Endothelial cell of umbilical vein (primary cell): ENCODE results near the gene NINL. TPM values are rescaled to one million over a fixed set of nuclear protein-coding genes. Genes with fewer than 3 reads are reported as not detected.

ENCODE experiments used
- BruUV-seq: library from RNA; stranded (reverse); fragments of 400-500 nt; replicated peaks from 2 replicates; lab custom pipeline; 2021; lab: Mats Ljungman, UMichigan
- CTCF ChIA-PET: fragments of 300-600, 350-600 bp; sonication (Branson Sonifier 250); formaldehyde crosslinking; loops from one replicate; lab custom pipeline; 2021; ENCODE audit warnings: antibody characterized with exemption, inconsistent platforms; lab: Charles Lee
- POLR2A ChIA-PET: fragments of 300-600, 350-600 bp; sonication (Branson Sonifier 250); formaldehyde crosslinking; loops from one replicate; lab custom pipeline; 2021; ENCODE audit warnings: antibody characterized with exemption, inconsistent platforms; lab: Charles Lee
- DNase-seq: peaks from one replicate; pipeline ENCODE4 v3.0.0-alpha.2; 2011; ENCODE audit warnings: low read depth, low spot score
- FAIRE-seq: peaks from 2 replicates; lab custom pipeline; 2011; peaks lifted over from hg19 to GRCh38; lab: Jason Lieb, UNC
- H2AFZ ChIP-seq: 2 replicates; pipeline ENCODE4 v1.6.0; 2012; ENCODE audit warnings: low read depth, low read length, control low read depth, inconsistent platforms
- H3K27ac ChIP-seq: 2 replicates; pipeline ENCODE4 v1.5.1; 2011; ENCODE audit warnings: low read depth, mild to moderate bottlenecking, control low read depth, low read length, moderate library complexity; ENCODE audit not compliant: insufficient read depth
- H3K27me3 ChIP-seq, 2 experiments: 2 replicates each; pipeline versions ENCODE4 v1.6.0 to v1.6.1; 2011; ENCODE audit warnings: low read length in 2 of 2, mixed read lengths in 1 of 2; ENCODE audit not compliant: control insufficient read depth in 2 of 2, insufficient read depth in 2 of 2
- H3K36me3 ChIP-seq, 2 experiments: 2 replicates in 1 of 2; 3 replicates in 1 of 2; pipeline ENCODE4 v1.5.1; 2011; ENCODE audit warnings: low read length in 2 of 2, mild to moderate bottlenecking in 1 of 2, moderate library complexity in 1 of 2; ENCODE audit not compliant: control insufficient read depth in 2 of 2, insufficient read depth in 2 of 2; ENCODE audit errors: extremely low read depth in 1 of 2
- H3K4me1 ChIP-seq: 3 replicates; pipeline ENCODE4 v1.5.1; 2011; ENCODE audit warnings: mild to moderate bottlenecking, low read length; ENCODE audit not compliant: control insufficient read depth, insufficient read depth; ENCODE audit errors: extremely low read depth
- H3K4me2 ChIP-seq: 2 replicates; pipeline ENCODE4 v1.6.1; 2011; ENCODE audit warnings: low read length, control low read depth, mixed read lengths; ENCODE audit not compliant: insufficient read depth
- H3K4me3 ChIP-seq, 3 experiments: fragments of 200-600 bp in 1 of 3; sonication (generic), shearing (Covaris generic) in 1 of 3; replicated peaks in 1 of 3; 2 replicates each; pipeline ENCODE4 v1.5.1; 2011 to 2016; ENCODE audit warnings: control low read depth in 3 of 3, low read length in 3 of 3, mild to moderate bottlenecking in 2 of 3, inconsistent platforms in 1 of 3, low read depth in 1 of 3, moderate library complexity in 1 of 3; ENCODE audit not compliant: insufficient read depth in 1 of 3
- H3K79me2 ChIP-seq: 2 replicates; pipeline ENCODE4 v1.6.0; 2012; ENCODE audit warnings: low read length, inconsistent platforms; ENCODE audit not compliant: control insufficient read depth, insufficient read depth
- H3K9ac ChIP-seq: replicated peaks from 2 replicates; pipeline ENCODE3; 2011; ENCODE audit warnings: low read length, control low read depth; ENCODE audit not compliant: insufficient read depth; ENCODE audit errors: extremely low read depth
- H3K9me1 ChIP-seq: replicated peaks from 3 replicates; pipeline ENCODE4 v1.6.0; 2011; ENCODE audit warnings: mild to moderate bottlenecking, low read length; ENCODE audit not compliant: control insufficient read depth, insufficient read depth; ENCODE audit errors: extremely low read depth
- H3K9me3 ChIP-seq: replicated peaks from 2 replicates; pipeline ENCODE4 v1.5.1; 2012; ENCODE audit warnings: low read length, inconsistent platforms; ENCODE audit not compliant: control insufficient read depth, insufficient read depth
- H4K20me1 ChIP-seq: replicated peaks from 2 replicates; pipeline ENCODE3; 2011; ENCODE audit warnings: mild to moderate bottlenecking, low read length; ENCODE audit not compliant: control insufficient read depth, insufficient read depth; ENCODE audit errors: extremely low read depth
- CTCF ChIP-seq, 2 donors: IDR thresholded peaks; 1 replicate in 1 of 2; 2 replicates in 1 of 2; pipeline ENCODE4 v1.5.1; 2011; ENCODE audit warnings: low read length in 2 of 2, mild to moderate bottlenecking in 2 of 2, moderate library complexity in 2 of 2, control low read depth in 1 of 2, inconsistent platforms in 1 of 2, low read depth in 1 of 2; ENCODE audit not compliant: insufficient read depth in 1 of 2; ENCODE audit errors: extremely low read depth in 1 of 2
- JUN ChIP-seq: IDR thresholded peaks from 2 replicates; pipeline ENCODE4 v1.6.1; 2011; ENCODE audit warnings: borderline replicate concordance, low read depth; ENCODE audit not compliant: insufficient read length, insufficient read depth
- MAX ChIP-seq: IDR thresholded peaks from 2 replicates; pipeline ENCODE4 v1.6.1; 2011; ENCODE audit not compliant: insufficient read depth, insufficient read length
- MYC ChIP-seq: IDR thresholded peaks from one replicate; pipeline ENCODE4 v1.6.1; 2011; ENCODE audit warnings: mild to moderate bottlenecking, low read depth, low read length
- POLR2A ChIP-seq: IDR thresholded peaks from 2 replicates; pipeline ENCODE4 v1.6.1; 2012; ENCODE audit warnings: low read depth, mild to moderate bottlenecking, control low read depth, low read length
- POLR2AphosphoS5 ChIP-seq: IDR thresholded peaks from 2 replicates; pipeline ENCODE4 v1.6.1; 2012; ENCODE audit warnings: low read depth, mild to moderate bottlenecking, control low read depth, low read length, moderate library complexity; ENCODE audit not compliant: insufficient read depth
- dilution Hi-C: fragments of 300-500 bp; cut with MboI; formaldehyde crosslinking; loops from one replicate; pipeline ENCODE4 v1.15.0; 2019; ENCODE audit warnings: low sequenced_read_pairs; ENCODE audit not compliant: extremely low pct_ligation_motif_present
- intact Hi-C: fragments of 100-400 bp; cut with micrococcal nuclease; formaldehyde crosslinking; loops from one replicate; pipeline ENCODE4 v1.10.0; 2022
- polyA plus RNA-seq, 4 experiments: library from polyadenylated mRNA; depleted of rRNA in 3 of 4; stranded (reverse) in 3 of 4; unstranded in 1 of 4; fragments of >200 nt; gene quantifications; 2 replicates each; pipeline versions ENCODE4 v1.2.1 to v1.2.3, GENCODE V29; 2011 to 2012; ENCODE audit warnings: missing spikeins in 1 of 4
- total RNA-seq: library from RNA; stranded (reverse); gene quantifications from 2 replicates; pipeline ENCODE4 v1.2.3, GENCODE V29; 2021

Gene NINL
- total and polyA plus RNA-seq, 2 donors (not counting 3 experiments of a cell fraction or from before 2014, with no cell fraction given): 13.2 to 25.5 TPM

GRCh38 chr20:25570148-25570530, 15.2 kb downstream of the NINL start:
- Histone ChIP-seq H3K9me1 (no peaks in the 10 kb centered on the region), H4K20me1 (no peaks in the 10 kb centered on the region), H3K36me3 (peaks cover 0 to 5% of the 10 kb centered on the region in 2 experiments), H3K27me3 (no peaks in the 10 kb centered on the region), H3K4me1 (peaks cover 11% of the 10 kb centered on the region), H3K4me3 (no peak overlapping the region), H3K9me3 (no peaks in the 10 kb centered on the region), H3K79me2 (peaks cover 9% of the 10 kb centered on the region), H2AFZ (no peak overlapping the region), H3K9ac (no peak overlapping the region), H3K27ac (no peak overlapping the region), H3K4me2 (no peak overlapping the region)
- TF ChIP-seq MAX: no peak
- no peak for TF ChIP-seq POLR2AphosphoS5
- TF ChIP-seq POLR2A: no peak
- no peak for TF ChIP-seq CTCF (IDR thresholded peaks at IDR 0.05; ENCODE audit: extremely low read depth in 1 of 2, insufficient read depth in 1 of 2, low read depth in 1 of 2, low read length in 2 of 2)
- TF ChIP-seq JUN: no peak
- no peak for TF ChIP-seq MYC
- intact Hi-C loops (loop anchor here (5.0 kb wide), 1 partner anchor 83 kb away; no protein-coding TSS in a partner anchor), dilution Hi-C loops (no loop called here)
- ChIA-PET CTCF (interaction anchor here (0.7 kb wide), 1 partner anchor 30 kb away, joined by 3 read pairs; no protein-coding TSS in a partner anchor), POLR2A (no interaction called here)
- BruUV-seq: no TSS peak
- no peak for FAIRE-seq
- no peak for DNase-seq
